K562 (cell line): Measurements from ENCODE around the gene PGPEP1. TPM values are rescaled to one million over a fixed set of nuclear protein-coding genes. Genes with fewer than 3 reads are reported as not detected.

Experiments used
- DNMT1 ChIP-seq: fragments of 450-650 bp; IDR thresholded peaks from 2 replicates; pipeline ENCODE4 v1.6.1; 2016; ENCODE audit warnings: antibody characterized with exemption, mild to moderate bottlenecking
- RHOXF2B ChIP-seq: fragments of 250-450 bp; sonication (Bioruptor Pico); conservative IDR thresholded peaks from 2 replicates; pipeline ENCODE4 v1.5.1; 2021
- polyA plus RNA-seq, 8 experiments: library from polyadenylated mRNA; depleted of rRNA in 4 of 8; stranded (reverse) in 5 of 8; unstranded in 3 of 8; fragments of >200 nt; fragmentation: Nextera tagmentation in 2 of 8; fragmentation: Illumina TruSeq in 1 of 8; extraction: Ambion mirVana in 2 of 8; extraction: Trizol in 1 of 8; gene quantifications; 2 replicates each; pipeline versions ENCODE4 v1.2.1 to v1.2.3, GENCODE V29; 2011 to 2014; ENCODE audit warnings: inconsistent platforms in 1 of 8, missing spikeins in 1 of 8
- total RNA-seq, 7 experiments: library from RNA; depleted of rRNA in 6 of 7; stranded (reverse); fragments of >200 nt in 6 of 7; fragmentation: Illumina TruSeq in 2 of 7; extraction: Trizol in 2 of 7; gene quantifications; 2 replicates each; pipeline versions ENCODE4 v1.2.1 to v1.2.3, GENCODE V29; 2011 to 2021; ENCODE audit warnings: low replicate concordance in 1 of 7
- TF ChIP-seq, protein P1 (sequence below): fragments of 450-650 bp; conservative IDR thresholded peaks from 2 replicates; pipeline ENCODE4 v1.6.1; 2016; ENCODE audit warnings: missing genetic modification characterization, low read depth, mild to moderate bottlenecking, missing compliant biosample characterization, moderate library complexity
- TF ChIP-seq, protein P2 (sequence below): fragments of 250-450 bp; sonication (Bioruptor Pico); IDR thresholded peaks from 2 replicates; pipeline ENCODE4 v1.8.0; 2021; ENCODE audit warnings: moderate library complexity, mild to moderate bottlenecking, inconsistent platforms
- TF ChIP-seq, protein P3 (sequence below), 2 experiments: fragments of 450-650 bp; formaldehyde crosslinking in 1 of 2; IDR thresholded peaks; 2 replicates each; pipeline versions ENCODE4 v1.4.0 to v1.6.1; 2014 to 2020; ENCODE audit warnings: mild to moderate bottlenecking in 2 of 2, borderline replicate concordance in 1 of 2, low read depth in 1 of 2
- TF ChIP-seq, protein P4 (sequence below): sonication (generic); formaldehyde crosslinking; IDR thresholded peaks from 2 replicates; pipeline ENCODE4 v1.8.1; 2023; ENCODE audit warnings: mild to moderate bottlenecking, missing genetic modification reagents, moderate library complexity
- TF ChIP-seq, protein P5 (sequence below), 2 experiments: fragments of 450-650 bp; IDR thresholded peaks; 2 replicates each; pipeline ENCODE4 v1.6.1; 2018; ENCODE audit warnings: mild to moderate bottlenecking in 2 of 2, low read depth in 1 of 2; ENCODE audit not compliant: partially characterized antibody in 2 of 2
- TF ChIP-seq, protein P6 (sequence below): sonication (generic); formaldehyde crosslinking; IDR thresholded peaks from 2 replicates; pipeline ENCODE4 v1.8.0; 2022; ENCODE audit warnings: mild to moderate bottlenecking, missing genetic modification reagents

Gene PGPEP1
- total and polyA plus RNA-seq, 9 of the 15 experiments (the other 6 are each of a cell fraction or from before 2014, with no cell fraction given) = 10.0 to 69.6 (median 33.5) TPM

DNA sequence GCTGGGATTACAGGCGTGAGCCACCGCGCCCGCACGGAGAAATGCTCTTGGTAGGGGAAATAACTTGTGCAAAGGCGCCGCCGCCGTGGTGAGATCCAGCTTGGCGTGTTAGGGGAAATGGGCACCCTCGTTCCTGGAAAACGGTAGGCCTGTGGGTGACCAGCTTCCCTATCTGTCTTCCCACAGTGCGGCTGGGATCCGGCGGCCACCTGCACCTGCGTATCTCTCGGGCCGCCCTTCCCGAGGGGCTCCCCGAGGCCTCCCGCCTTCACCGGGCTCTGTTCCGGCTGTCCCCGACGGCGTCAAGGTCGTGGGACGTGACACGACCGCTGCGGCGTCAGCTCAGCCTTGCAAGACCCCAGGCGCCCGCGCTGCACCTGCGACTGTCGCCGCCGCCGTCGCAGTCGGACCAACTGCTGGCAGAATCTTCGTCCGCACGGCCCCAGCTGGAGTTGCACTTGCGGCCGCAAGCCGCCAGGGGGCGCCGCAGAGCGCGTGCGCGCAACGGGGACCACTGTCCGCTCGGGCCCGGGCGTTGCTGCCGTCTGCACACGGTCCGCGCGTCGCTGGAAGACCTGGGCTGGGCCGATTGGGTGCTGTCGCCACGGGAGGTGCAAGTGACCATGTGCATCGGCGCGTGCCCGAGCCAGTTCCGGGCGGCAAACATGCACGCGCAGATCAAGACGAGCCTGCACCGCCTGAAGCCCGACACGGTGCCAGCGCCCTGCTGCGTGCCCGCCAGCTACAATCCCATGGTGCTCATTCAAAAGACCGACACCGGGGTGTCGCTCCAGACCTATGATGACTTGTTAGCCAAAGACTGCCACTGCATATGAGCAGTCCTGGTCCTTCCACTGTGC is 47.9 kb downstream of the PGPEP1 start (continued):
- TF ChIP-seq, protein P1, sequence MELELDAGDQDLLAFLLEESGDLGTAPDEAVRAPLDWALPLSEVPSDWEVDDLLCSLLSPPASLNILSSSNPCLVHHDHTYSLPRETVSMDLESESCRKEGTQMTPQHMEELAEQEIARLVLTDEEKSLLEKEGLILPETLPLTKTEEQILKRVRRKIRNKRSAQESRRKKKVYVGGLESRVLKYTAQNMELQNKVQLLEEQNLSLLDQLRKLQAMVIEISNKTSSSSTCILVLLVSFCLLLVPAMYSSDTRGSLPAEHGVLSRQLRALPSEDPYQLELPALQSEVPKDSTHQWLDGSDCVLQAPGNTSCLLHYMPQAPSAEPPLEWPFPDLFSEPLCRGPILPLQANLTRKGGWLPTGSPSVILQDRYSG (tag) = no peak
- no peak for TF ChIP-seq RHOXF2B
- TF ChIP-seq, protein P2, sequence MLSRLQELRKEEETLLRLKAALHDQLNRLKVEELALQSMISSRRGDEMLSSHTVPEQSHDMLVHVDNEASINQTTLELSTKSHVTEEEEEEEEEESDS (CRISPR knock-in tag) = no peak
- no peak for TF ChIP-seq DNMT1
- TF ChIP-seq, protein P3, sequence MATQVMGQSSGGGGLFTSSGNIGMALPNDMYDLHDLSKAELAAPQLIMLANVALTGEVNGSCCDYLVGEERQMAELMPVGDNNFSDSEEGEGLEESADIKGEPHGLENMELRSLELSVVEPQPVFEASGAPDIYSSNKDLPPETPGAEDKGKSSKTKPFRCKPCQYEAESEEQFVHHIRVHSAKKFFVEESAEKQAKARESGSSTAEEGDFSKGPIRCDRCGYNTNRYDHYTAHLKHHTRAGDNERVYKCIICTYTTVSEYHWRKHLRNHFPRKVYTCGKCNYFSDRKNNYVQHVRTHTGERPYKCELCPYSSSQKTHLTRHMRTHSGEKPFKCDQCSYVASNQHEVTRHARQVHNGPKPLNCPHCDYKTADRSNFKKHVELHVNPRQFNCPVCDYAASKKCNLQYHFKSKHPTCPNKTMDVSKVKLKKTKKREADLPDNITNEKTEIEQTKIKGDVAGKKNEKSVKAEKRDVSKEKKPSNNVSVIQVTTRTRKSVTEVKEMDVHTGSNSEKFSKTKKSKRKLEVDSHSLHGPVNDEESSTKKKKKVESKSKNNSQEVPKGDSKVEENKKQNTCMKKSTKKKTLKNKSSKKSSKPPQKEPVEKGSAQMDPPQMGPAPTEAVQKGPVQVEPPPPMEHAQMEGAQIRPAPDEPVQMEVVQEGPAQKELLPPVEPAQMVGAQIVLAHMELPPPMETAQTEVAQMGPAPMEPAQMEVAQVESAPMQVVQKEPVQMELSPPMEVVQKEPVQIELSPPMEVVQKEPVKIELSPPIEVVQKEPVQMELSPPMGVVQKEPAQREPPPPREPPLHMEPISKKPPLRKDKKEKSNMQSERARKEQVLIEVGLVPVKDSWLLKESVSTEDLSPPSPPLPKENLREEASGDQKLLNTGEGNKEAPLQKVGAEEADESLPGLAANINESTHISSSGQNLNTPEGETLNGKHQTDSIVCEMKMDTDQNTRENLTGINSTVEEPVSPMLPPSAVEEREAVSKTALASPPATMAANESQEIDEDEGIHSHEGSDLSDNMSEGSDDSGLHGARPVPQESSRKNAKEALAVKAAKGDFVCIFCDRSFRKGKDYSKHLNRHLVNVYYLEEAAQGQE (IDR thresholded peaks at IDR 0.05; ENCODE audit: borderline replicate concordance) = peak; percentile 74
- TF ChIP-seq, protein P3 (CRISPR knock-in tag; IDR thresholded peaks at IDR 0.05; ENCODE audit: low read depth) = peak; percentile 66; the same call in 1 of the 2 replicates
- TF ChIP-seq, protein P4, sequence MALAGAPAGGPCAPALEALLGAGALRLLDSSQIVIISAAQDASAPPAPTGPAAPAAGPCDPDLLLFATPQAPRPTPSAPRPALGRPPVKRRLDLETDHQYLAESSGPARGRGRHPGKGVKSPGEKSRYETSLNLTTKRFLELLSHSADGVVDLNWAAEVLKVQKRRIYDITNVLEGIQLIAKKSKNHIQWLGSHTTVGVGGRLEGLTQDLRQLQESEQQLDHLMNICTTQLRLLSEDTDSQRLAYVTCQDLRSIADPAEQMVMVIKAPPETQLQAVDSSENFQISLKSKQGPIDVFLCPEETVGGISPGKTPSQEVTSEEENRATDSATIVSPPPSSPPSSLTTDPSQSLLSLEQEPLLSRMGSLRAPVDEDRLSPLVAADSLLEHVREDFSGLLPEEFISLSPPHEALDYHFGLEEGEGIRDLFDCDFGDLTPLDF = peak; percentile 96
- TF ChIP-seq, protein P5, sequence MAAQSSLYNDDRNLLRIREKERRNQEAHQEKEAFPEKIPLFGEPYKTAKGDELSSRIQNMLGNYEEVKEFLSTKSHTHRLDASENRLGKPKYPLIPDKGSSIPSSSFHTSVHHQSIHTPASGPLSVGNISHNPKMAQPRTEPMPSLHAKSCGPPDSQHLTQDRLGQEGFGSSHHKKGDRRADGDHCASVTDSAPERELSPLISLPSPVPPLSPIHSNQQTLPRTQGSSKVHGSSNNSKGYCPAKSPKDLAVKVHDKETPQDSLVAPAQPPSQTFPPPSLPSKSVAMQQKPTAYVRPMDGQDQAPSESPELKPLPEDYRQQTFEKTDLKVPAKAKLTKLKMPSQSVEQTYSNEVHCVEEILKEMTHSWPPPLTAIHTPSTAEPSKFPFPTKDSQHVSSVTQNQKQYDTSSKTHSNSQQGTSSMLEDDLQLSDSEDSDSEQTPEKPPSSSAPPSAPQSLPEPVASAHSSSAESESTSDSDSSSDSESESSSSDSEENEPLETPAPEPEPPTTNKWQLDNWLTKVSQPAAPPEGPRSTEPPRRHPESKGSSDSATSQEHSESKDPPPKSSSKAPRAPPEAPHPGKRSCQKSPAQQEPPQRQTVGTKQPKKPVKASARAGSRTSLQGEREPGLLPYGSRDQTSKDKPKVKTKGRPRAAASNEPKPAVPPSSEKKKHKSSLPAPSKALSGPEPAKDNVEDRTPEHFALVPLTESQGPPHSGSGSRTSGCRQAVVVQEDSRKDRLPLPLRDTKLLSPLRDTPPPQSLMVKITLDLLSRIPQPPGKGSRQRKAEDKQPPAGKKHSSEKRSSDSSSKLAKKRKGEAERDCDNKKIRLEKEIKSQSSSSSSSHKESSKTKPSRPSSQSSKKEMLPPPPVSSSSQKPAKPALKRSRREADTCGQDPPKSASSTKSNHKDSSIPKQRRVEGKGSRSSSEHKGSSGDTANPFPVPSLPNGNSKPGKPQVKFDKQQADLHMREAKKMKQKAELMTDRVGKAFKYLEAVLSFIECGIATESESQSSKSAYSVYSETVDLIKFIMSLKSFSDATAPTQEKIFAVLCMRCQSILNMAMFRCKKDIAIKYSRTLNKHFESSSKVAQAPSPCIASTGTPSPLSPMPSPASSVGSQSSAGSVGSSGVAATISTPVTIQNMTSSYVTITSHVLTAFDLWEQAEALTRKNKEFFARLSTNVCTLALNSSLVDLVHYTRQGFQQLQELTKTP (IDR thresholded peaks at IDR 0.05; ENCODE audit: low read depth in 1 of 2, partially characterized antibody in 2 of 2) = peak in 1 of 2 experiments; percentile 61
- TF ChIP-seq, protein P6, sequence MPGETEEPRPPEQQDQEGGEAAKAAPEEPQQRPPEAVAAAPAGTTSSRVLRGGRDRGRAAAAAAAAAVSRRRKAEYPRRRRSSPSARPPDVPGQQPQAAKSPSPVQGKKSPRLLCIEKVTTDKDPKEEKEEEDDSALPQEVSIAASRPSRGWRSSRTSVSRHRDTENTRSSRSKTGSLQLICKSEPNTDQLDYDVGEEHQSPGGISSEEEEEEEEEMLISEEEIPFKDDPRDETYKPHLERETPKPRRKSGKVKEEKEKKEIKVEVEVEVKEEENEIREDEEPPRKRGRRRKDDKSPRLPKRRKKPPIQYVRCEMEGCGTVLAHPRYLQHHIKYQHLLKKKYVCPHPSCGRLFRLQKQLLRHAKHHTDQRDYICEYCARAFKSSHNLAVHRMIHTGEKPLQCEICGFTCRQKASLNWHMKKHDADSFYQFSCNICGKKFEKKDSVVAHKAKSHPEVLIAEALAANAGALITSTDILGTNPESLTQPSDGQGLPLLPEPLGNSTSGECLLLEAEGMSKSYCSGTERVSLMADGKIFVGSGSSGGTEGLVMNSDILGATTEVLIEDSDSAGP (CRISPR knock-in tag) = peak; percentile 80; the same call in 1 of the 2 replicates
